B cell (primary cell): ENCODE results near the gene ARMC9. TPM values are rescaled to one million over a fixed set of nuclear protein-coding genes. Genes with fewer than 3 reads are reported as not detected.
A peak's percentile ranks its signal among the peaks of the same experiment; 100 is the strongest.

Experiments used
- ATAC-seq: fragments of 200-7000 bp; cut with Tn5 transposase; one replicate; pipeline ENCODE4 v1.10.0; 2021; ENCODE audit warnings: low read depth, mild to moderate bottlenecking, moderate number of reproducible peaks, moderate library complexity
- CTCF ChIA-PET: fragments of 350-600 bp; sonication (Branson Sonifier 250); formaldehyde crosslinking; loops from one replicate; lab custom pipeline; 2021; ENCODE audit warnings: antibody characterized with exemption, inconsistent platforms; lab: Charles Lee
- POLR2A ChIA-PET: fragments of 350-600 bp; sonication (Branson Sonifier 250); formaldehyde crosslinking; loops from one replicate; lab custom pipeline; 2021; ENCODE audit warnings: antibody characterized with exemption; lab: Charles Lee
- DNase-seq: peaks from one replicate; pipeline ENCODE4 v3.0.0; 2013
- H2AFZ ChIP-seq: 2 replicates; pipeline ENCODE4 v1.6.1; 2012; ENCODE audit warnings: mild to moderate bottlenecking, low read depth, low read length; ENCODE audit not compliant: insufficient read depth, poor library complexity, severe bottlenecking
- H3K27ac ChIP-seq, 2 donors: 1 replicate in 1 of 2; 2 replicates in 1 of 2; pipeline ENCODE4 v1.5.1; 2012 to 2013; ENCODE audit warnings: low read length in 2 of 2, mild to moderate bottlenecking in 2 of 2, moderate library complexity in 1 of 2
- H3K27me3 ChIP-seq, 4 experiments: fragments of 200-600 bp in 1 of 4; sonication (generic) in 1 of 4; replicated peaks in 1 of 4; 1 replicate in 2 of 4; 2 replicates in 2 of 4; pipeline versions ENCODE4 v1.6.1 to v1.7.0; 2013 to 2016; ENCODE audit warnings: low read length in 3 of 4, mild to moderate bottlenecking in 2 of 4, mixed read lengths in 1 of 4, moderate library complexity in 1 of 4; ENCODE audit not compliant: insufficient read depth in 4 of 4, control insufficient read depth in 3 of 4; ENCODE audit errors: control extremely low read depth in 1 of 4
- H3K36me3 ChIP-seq, 2 experiments: replicated peaks in 1 of 2; 1 replicate in 1 of 2; 2 replicates in 1 of 2; pipeline versions ENCODE4 v1.6.1 to v1.7.1; 2013; ENCODE audit warnings: low read length in 1 of 2; ENCODE audit not compliant: insufficient read depth in 2 of 2, control insufficient read depth in 1 of 2; ENCODE audit errors: control extremely low read depth in 1 of 2, extremely low read depth in 1 of 2
- H3K4me1 ChIP-seq, 2 donors: fragments of 200-600 bp in 1 of 2; sonication (generic) in 1 of 2; 1 replicate in 1 of 2; 2 replicates in 1 of 2; pipeline versions ENCODE4 v1.5.1 to v1.6.1; 2013 to 2017; ENCODE audit warnings: low read length in 2 of 2; ENCODE audit not compliant: control insufficient read depth in 2 of 2, insufficient read depth in 2 of 2
- H3K4me2 ChIP-seq: replicated peaks from 2 replicates; pipeline ENCODE3; 2012; ENCODE audit warnings: mild to moderate bottlenecking, low read depth, low read length; ENCODE audit not compliant: poor library complexity, severe bottlenecking
- H3K4me3 ChIP-seq, 5 experiments: fragments of 200-600 bp in 1 of 5; sonication (generic) in 1 of 5; 1 replicate in 3 of 5; 2 replicates in 2 of 5; pipeline versions ENCODE4 v1.5.1 to v1.7.0; 2011 to 2016; ENCODE audit warnings: low read length in 4 of 5, mild to moderate bottlenecking in 4 of 5, low read depth in 2 of 5, control low read depth in 1 of 5, moderate library complexity in 1 of 5; ENCODE audit not compliant: insufficient read depth in 1 of 5; ENCODE audit errors: control extremely low read depth in 1 of 5, extremely low read depth in 1 of 5
- H3K79me2 ChIP-seq: fragments of 200-600 bp; sonication (generic); one replicate; pipeline ENCODE4 v1.6.0; 2016; ENCODE audit warnings: low read length; ENCODE audit not compliant: control insufficient read depth, insufficient read depth
- H3K9ac ChIP-seq: fragments of 200-600 bp; sonication (generic); 2 replicates; pipeline ENCODE4 v1.6.1; 2017; ENCODE audit warnings: mild to moderate bottlenecking, low read length, moderate library complexity
- H3K9me3 ChIP-seq, 3 donors: one replicate each; pipeline versions ENCODE4 v1.6.1 to v1.7.1; 2013; ENCODE audit warnings: low read length in 2 of 3; ENCODE audit not compliant: control insufficient read depth in 2 of 3, insufficient read depth in 1 of 3; ENCODE audit errors: control extremely low read depth in 1 of 3
- H4K20me1 ChIP-seq: 2 replicates; pipeline ENCODE4 v1.6.0; 2012; ENCODE audit warnings: mild to moderate bottlenecking, low read length; ENCODE audit not compliant: insufficient read depth, control insufficient read depth, poor library complexity, severe bottlenecking
- H3K27ac Mint-ChIP-seq: one replicate; pipeline ENCODE4 v1.8.0; 2021; ENCODE audit warnings: mixed read lengths
- H3K27me3 Mint-ChIP-seq: one replicate; pipeline ENCODE4 v1.8.0; 2021; ENCODE audit warnings: mixed read lengths
- H3K4me1 Mint-ChIP-seq: one replicate; pipeline ENCODE4 v1.8.0; 2021; ENCODE audit warnings: mixed read lengths
- H3K4me3 Mint-ChIP-seq: one replicate; pipeline ENCODE4 v1.8.0; 2021; ENCODE audit warnings: mixed read lengths
- H3K9me3 Mint-ChIP-seq: one replicate; pipeline ENCODE4 v1.8.0; 2022; ENCODE audit warnings: mixed read lengths; ENCODE audit not compliant: insufficient read depth
- CTCF ChIP-seq: fragments of 200-600 bp; IDR thresholded peaks from one replicate; pipeline ENCODE4 v1.8.0; 2022; ENCODE audit warnings: antibody characterized with exemption, mild to moderate bottlenecking
- EZH2 ChIP-seq: IDR thresholded peaks from 2 replicates; pipeline ENCODE4 v1.6.1; 2012; ENCODE audit warnings: borderline replicate concordance, low read depth, mild to moderate bottlenecking, moderate library complexity, low read length; ENCODE audit not compliant: insufficient read depth, poor library complexity, severe bottlenecking
- WGBS: methylation state at CpG from one replicate; pipeline ENCODE4 v1.1.5; 2013; ENCODE audit warnings: missing lambda C conversion rate; ENCODE audit not compliant: insufficient coverage; 5-methylcytosine and 5-hydroxymethylcytosine counted together
- intact Hi-C: fragments of 100-400 bp; cut with micrococcal nuclease; formaldehyde crosslinking; loops from one replicate; pipeline ENCODE4 v1.10.0; 2022
- polyA plus RNA-seq: library from polyadenylated mRNA; depleted of rRNA; stranded (reverse); fragments of >200 nt; gene quantifications from 2 replicates; pipeline ENCODE4 v1.2.3, GENCODE V29; 2012
- total RNA-seq, 2 donors: library from RNA; stranded (reverse); fragments of 120-200 nt in 1 of 2; gene quantifications; 1 replicate in 1 of 2; 2 replicates in 1 of 2; pipeline versions ENCODE4 v1.2.3 to v1.2.4, GENCODE V29; 2013 to 2022

Gene ARMC9
- total and polyA plus RNA-seq, 2 donors (not counting 1 experiment from before 2014, with no cell fraction given): 0.40 to 5.4 TPM

- Histone ChIP-seq H3K79me2 (no peaks in the 10 kb centered on the region), H3K27ac (no peak overlapping the region), H3K9me3 (no peaks in the 10 kb centered on the region), H2AFZ (no peak overlapping the region), H3K4me2 (no peak overlapping the region), H3K9ac (no peak overlapping the region), H3K27me3 (no peaks in the 10 kb centered on the region), H3K36me3 (no peaks in the 10 kb centered on the region), H3K4me3 (no peak overlapping the region), H3K4me1 (peaks cover 6 to 8% of the 10 kb centered on the region in 2 donors), H4K20me1 (no peaks in the 10 kb centered on the region)
- Mint-ChIP-seq H3K9me3 (no peaks in the 10 kb centered on the region), H3K4me1 (peaks cover 14% of the 10 kb centered on the region), H3K4me3 (no peak overlapping the region), H3K27me3 (peaks cover 3% of the 10 kb centered on the region), H3K27ac (no peak overlapping the region)
- CTCF ChIA-PET: interaction anchor here (4.6 kb wide), 1 partner anchor 19 kb away, joined by 18 read pairs; no protein-coding TSS in a partner anchor
- WGBS: 86% methylated on average over 1 of the region's 2 CpGs
- POLR2A ChIA-PET: no interaction called here
- intact Hi-C loops: no loop called here
- TF ChIP-seq CTCF (no peak), EZH2 (no peak)
- no peak for DNase-seq
- ATAC-seq: no peak
These were observed 80.4 kb downstream of the ARMC9 start for GRCh38 chr2:231278868-231279267.

GRCh38 chr2:231280846-231281245, 82.4 kb downstream of the ARMC9 start:
- Histone ChIP-seq H3K9me3 (no peaks in the 10 kb centered on the region), H3K4me3 (no peak overlapping the region), H3K9ac (no peak overlapping the region), H3K27ac (no peak overlapping the region), H3K4me1 (peaks cover 6 to 8% of the 10 kb centered on the region in 2 donors), H3K79me2 (no peaks in the 10 kb centered on the region), H3K4me2 (peak overlapping the region; percentile 20), H2AFZ (no peak overlapping the region), H3K27me3 (no peaks in the 10 kb centered on the region), H4K20me1 (no peaks in the 10 kb centered on the region), H3K36me3 (no peaks in the 10 kb centered on the region)
- H3K4me3 Mint-ChIP-seq: peak overlapping the region; percentile 20
- H3K27me3 Mint-ChIP-seq: peaks cover 3% of the 10 kb centered on the region
- no peak overlapping the region for H3K27ac Mint-ChIP-seq
- POLR2A ChIA-PET: no interaction called here
- H3K4me1 Mint-ChIP-seq: peaks cover 12% of the 10 kb centered on the region
- TF ChIP-seq EZH2: no peak
- CTCF ChIA-PET: interaction anchor here (1.4 to 4.6 kb wide), 2 partner anchors 17 to 105 kb away, joined by 3 to 18 read pairs; no protein-coding TSS in a partner anchor
- DNase-seq (peak; percentile 28), ATAC-seq (peak; percentile 21)
- 26% methylated on average over 9 of the region's 9 CpGs for WGBS
- H3K9me3 Mint-ChIP-seq: no peaks in the 10 kb centered on the region
- intact Hi-C loops: no loop called here
